ENCODE measurements around the gene ATXN2.
"Not testable (repeated sequence)": the region's sequence is repeated elsewhere in the genome, so short reads cannot be mapped to it uniquely, and the experiment has no call there.

Gene ATXN2

GRCh38 chr12:111404362-111405148 lies 194.6 kb downstream of the ATXN2 start:
- peak overlapping the region; percentile 54 for H3K4me3 ChIP-seq (replicated peaks; ENCODE audit: low read depth, low read length)
- DNase-seq (ENCODE audit: low read depth), result peak; percentile 39
- TF ChIP-seq, protein P1, sequence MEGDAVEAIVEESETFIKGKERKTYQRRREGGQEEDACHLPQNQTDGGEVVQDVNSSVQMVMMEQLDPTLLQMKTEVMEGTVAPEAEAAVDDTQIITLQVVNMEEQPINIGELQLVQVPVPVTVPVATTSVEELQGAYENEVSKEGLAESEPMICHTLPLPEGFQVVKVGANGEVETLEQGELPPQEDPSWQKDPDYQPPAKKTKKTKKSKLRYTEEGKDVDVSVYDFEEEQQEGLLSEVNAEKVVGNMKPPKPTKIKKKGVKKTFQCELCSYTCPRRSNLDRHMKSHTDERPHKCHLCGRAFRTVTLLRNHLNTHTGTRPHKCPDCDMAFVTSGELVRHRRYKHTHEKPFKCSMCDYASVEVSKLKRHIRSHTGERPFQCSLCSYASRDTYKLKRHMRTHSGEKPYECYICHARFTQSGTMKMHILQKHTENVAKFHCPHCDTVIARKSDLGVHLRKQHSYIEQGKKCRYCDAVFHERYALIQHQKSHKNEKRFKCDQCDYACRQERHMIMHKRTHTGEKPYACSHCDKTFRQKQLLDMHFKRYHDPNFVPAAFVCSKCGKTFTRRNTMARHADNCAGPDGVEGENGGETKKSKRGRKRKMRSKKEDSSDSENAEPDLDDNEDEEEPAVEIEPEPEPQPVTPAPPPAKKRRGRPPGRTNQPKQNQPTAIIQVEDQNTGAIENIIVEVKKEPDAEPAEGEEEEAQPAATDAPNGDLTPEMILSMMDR (IDR thresholded peaks at IDR 0.05; ENCODE audit: low read length, missing control alignments), result no peak

DNA sequence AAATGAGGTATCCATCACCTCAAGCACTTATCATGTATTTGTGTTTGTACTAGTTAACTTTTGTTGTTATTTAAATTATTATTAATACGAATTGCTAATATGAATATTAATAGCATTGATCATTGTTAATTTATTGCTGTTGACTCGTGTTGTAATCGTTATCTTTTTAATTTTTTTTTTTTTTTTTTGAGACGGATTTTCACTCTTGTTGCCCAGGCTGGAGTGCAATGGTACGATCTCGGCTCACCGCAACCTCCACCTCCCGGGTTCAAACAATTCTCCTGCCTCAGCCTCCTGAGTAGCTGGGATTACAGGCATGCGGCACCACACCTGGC lies 196.7 kb downstream of the ATXN2 start:
- H3K4me3 ChIP-seq (replicated peaks; ENCODE audit: low read depth, low read length); DNase-seq (ENCODE audit: low read depth): not testable (repeated sequence)
